ENCODE data around the gene HDLBP. TPM values are rescaled to one million over a fixed set of nuclear protein-coding genes. Genes with fewer than 3 reads are reported as not detected.
A peak's percentile ranks its signal among the peaks of the same experiment; 100 is the strongest.
"Not testable (repeated sequence)": the region's sequence is repeated elsewhere in the genome, so short reads cannot be mapped to it uniquely, and the experiment has no call there.

Gene HDLBP
- total RNA-seq, 2 donors from 2014 or later = 295 to 479 TPM

DNA sequence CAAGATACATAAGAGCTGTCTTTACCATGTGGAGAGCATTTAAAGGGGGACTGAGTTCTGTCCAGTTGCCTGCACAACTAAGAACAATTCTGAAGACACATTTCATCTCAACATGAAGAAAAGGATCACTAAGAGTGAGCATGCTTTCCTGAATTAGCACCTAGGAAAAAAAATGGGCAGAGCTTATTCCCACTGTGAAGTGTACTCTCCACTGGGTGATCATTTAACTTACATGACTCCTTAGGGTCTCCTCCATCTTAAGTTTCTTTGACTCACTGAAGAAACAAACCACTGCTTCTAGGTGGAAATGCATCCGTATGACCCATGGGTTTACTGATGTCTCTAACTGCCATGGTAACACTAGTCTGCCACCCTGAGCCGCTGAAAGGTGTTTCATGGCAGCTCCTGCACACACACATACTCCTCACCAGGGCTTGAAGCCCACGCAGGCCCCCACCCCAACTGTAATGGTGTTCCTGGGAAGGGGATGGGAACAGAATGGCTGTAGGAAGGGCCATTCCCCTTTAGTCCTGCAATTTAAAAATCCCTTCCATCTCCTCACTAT is 27.1 kb downstream of the HDLBP start:
- Mint-ChIP-seq H3K36me3 (no peaks in the 10 kb centered on the region), H3K27ac (no peak overlapping the region), H3K4me3 (no peak overlapping the region), H3K4me1 (ENCODE audit: low read depth in 2 of 2) (peaks cover 39 to 50% of the 10 kb centered on the region in 2 donors), H3K9me3 (no peaks in the 10 kb centered on the region), H3K27me3 (no peaks in the 10 kb centered on the region)
- ATAC-seq (no peak), DNase-seq (ENCODE audit: low spot score) (no peak)

DNA sequence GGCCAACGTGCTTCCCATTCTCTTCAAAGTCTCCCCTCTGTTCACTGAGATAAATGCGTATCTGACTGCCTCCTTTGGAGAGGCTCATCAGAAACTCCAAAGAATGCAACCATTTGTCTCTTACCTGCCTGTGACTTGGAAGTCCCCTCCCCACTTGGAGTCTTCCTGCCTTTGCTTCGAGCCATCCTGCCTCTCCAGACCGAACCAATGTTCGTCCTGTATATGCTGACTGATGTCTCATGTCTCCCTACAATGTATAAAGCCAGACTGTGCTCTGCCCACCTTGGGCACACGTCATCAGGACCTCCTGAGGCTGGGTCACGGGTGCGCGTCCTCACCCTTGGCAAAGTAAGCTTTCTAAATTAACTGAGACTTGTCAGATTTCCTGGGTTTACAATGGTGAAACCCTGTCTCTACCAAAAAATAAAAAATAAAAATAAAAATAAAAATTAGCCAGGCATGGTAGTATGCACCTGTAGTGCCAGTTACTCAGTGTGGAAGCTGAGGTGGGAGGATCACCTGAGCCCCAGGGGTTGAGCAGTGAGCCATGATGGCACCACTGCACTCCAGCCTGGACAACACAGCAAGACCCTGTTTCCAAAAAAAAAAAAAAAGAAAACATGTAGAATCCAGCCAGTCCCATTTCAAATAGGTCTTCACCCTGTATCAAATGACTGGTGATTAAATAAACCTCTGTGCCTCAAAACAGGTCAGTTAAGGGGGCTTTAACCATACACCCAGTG is 29.0 kb downstream of the HDLBP start:
- H3K36me3 Mint-ChIP-seq = no peaks in the 10 kb centered on the region
- DNase-seq (ENCODE audit: low spot score) = no peak
- no peak overlapping the region for H3K27ac Mint-ChIP-seq
- H3K27me3 Mint-ChIP-seq = no peaks in the 10 kb centered on the region
- H3K4me3 Mint-ChIP-seq = no peak overlapping the region
- H3K4me1 Mint-ChIP-seq (ENCODE audit: low read depth in 2 of 2) = peaks cover 41 to 53% of the 10 kb centered on the region in 2 donors
- no peak for ATAC-seq
- H3K9me3 Mint-ChIP-seq = no peaks in the 10 kb centered on the region

- Mint-ChIP-seq H3K4me3 (no peak overlapping the region), H3K9me3 (no peaks in the 10 kb centered on the region), H3K4me1 (ENCODE audit: low read depth in 2 of 2) (peaks cover 33 to 43% of the 10 kb centered on the region in 2 donors), H3K27ac (no peak overlapping the region), H3K27me3 (no peaks in the 10 kb centered on the region), H3K36me3 (no peaks in the 10 kb centered on the region)
- ATAC-seq (no peak), DNase-seq (ENCODE audit: low spot score) (no peak)
Observed at GRCh38 chr2:241285596-241285995, 29.9 kb downstream of the HDLBP start.

- Mint-ChIP-seq H3K4me1 (ENCODE audit: low read depth in 2 of 2) (peaks cover 14 to 17% of the 10 kb centered on the region in 2 donors), H3K27me3 (no peaks in the 10 kb centered on the region), H3K4me3 (no peak overlapping the region), H3K27ac (peak overlapping the region in 1 of 2 donors; percentile 16), H3K36me3 (no peaks in the 10 kb centered on the region), H3K9me3 (no peaks in the 10 kb centered on the region)
- ATAC-seq (no peak), DNase-seq (ENCODE audit: low spot score) (no peak)
Observed at GRCh38 chr2:241282555-241282954, 32.9 kb downstream of the HDLBP start.

- no peak for DNase-seq (ENCODE audit: low spot score)
- ATAC-seq = no peak
- no peak overlapping the region for H3K4me3 Mint-ChIP-seq
- H3K36me3 Mint-ChIP-seq = peaks cover 5% of the 10 kb centered on the region
- peaks cover 3% of the 10 kb centered on the region for H3K9me3 Mint-ChIP-seq
- H3K27me3 Mint-ChIP-seq = no peaks in the 10 kb centered on the region
- H3K4me1 Mint-ChIP-seq (ENCODE audit: low read depth in 2 of 2) = peaks cover 13 to 17% of the 10 kb centered on the region in 2 donors
- no peak overlapping the region for H3K27ac Mint-ChIP-seq
Observed at GRCh38 chr2:241280291-241280690, 35.2 kb downstream of the HDLBP start.

- no peak overlapping the region for H3K27ac Mint-ChIP-seq
- ATAC-seq = no peak
- peaks cover 3% of the 10 kb centered on the region for H3K9me3 Mint-ChIP-seq
- peaks cover 9% of the 10 kb centered on the region for H3K36me3 Mint-ChIP-seq
- H3K27me3 Mint-ChIP-seq = no peaks in the 10 kb centered on the region
- no peak for DNase-seq (ENCODE audit: low spot score)
- peaks cover 15 to 17% of the 10 kb centered on the region in 2 donors for H3K4me1 Mint-ChIP-seq (ENCODE audit: low read depth in 2 of 2)
- H3K4me3 Mint-ChIP-seq = no peak overlapping the region
Observed at GRCh38 chr2:241279828-241280227, 35.6 kb downstream of the HDLBP start.

DNA sequence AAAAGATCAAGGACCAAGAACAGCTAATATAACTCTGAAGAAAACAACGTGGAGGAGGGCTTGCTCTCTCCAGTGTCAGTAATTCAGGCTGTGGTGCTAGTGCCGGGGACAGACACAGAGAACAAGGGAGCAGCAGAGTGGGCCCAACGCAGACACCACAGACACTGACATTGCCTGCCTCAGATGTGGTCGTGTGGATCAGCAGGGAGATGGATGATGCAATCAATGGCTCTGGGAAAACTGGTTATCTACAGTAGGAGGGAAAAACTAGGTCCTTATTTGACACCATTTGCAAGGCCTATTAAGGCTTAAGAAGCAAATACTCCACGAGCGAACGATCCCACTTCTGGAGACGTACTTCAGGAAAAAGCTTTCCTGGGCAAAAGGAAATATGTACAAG is 36.1 kb downstream of the HDLBP start:
- H3K27me3 Mint-ChIP-seq = no peaks in the 10 kb centered on the region
- no peak overlapping the region for H3K27ac Mint-ChIP-seq
- DNase-seq (ENCODE audit: low spot score) (no peak), ATAC-seq (no peak)
- peaks cover 9% of the 10 kb centered on the region for H3K36me3 Mint-ChIP-seq
- H3K9me3 Mint-ChIP-seq = peaks cover 3% of the 10 kb centered on the region
- peaks cover 16 to 19% of the 10 kb centered on the region in 2 donors for H3K4me1 Mint-ChIP-seq (ENCODE audit: low read depth in 2 of 2)
- no peak overlapping the region for H3K4me3 Mint-ChIP-seq

GRCh38 chr2:241278306-241278705 is 37.2 kb downstream of the HDLBP start:
- H3K9me3 Mint-ChIP-seq; DNase-seq (ENCODE audit: low spot score); ATAC-seq; H3K4me3 Mint-ChIP-seq; H3K27me3 Mint-ChIP-seq; H3K36me3 Mint-ChIP-seq; H3K27ac Mint-ChIP-seq: not testable (repeated sequence)
- peaks cover 21 to 29% of the 10 kb centered on the region in 2 donors for H3K4me1 Mint-ChIP-seq (ENCODE audit: low read depth in 2 of 2)

GRCh38 chr2:241275910-241276309 is 39.6 kb downstream of the HDLBP start:
- H3K36me3 Mint-ChIP-seq = peaks cover 9% of the 10 kb centered on the region
- ATAC-seq (no peak), DNase-seq (ENCODE audit: low spot score) (no peak)
- no peak overlapping the region for H3K27ac Mint-ChIP-seq
- H3K27me3 Mint-ChIP-seq = no peaks in the 10 kb centered on the region
- H3K4me1 Mint-ChIP-seq (ENCODE audit: low read depth in 2 of 2) = peaks cover 24 to 32% of the 10 kb centered on the region in 2 donors
- peaks cover 3% of the 10 kb centered on the region for H3K9me3 Mint-ChIP-seq
- no peak overlapping the region for H3K4me3 Mint-ChIP-seq

DNA sequence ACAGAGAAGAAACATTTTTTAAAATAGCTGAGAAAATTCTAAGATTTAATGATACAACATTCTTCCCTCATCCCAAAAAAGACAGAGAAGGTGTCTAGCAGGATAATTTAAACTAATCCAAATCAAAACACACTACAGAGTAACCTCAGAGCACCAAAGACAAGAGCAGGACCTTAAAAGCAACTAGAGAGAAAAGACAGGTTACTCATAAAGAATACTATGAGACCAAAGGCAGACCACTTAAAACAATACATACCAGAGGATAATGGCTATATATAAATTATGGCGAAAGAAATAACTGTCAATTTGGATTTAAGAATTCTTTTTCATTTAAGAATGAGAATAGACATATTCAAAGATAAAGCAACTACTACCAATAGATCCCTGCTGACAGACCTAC is 40.0 kb downstream of the HDLBP start:
- DNase-seq (ENCODE audit: low spot score) (no peak), ATAC-seq (no peak)
- H3K27me3 Mint-ChIP-seq = no peaks in the 10 kb centered on the region
- peaks cover 3% of the 10 kb centered on the region for H3K9me3 Mint-ChIP-seq
- H3K4me3 Mint-ChIP-seq = no peak overlapping the region
- H3K27ac Mint-ChIP-seq = no peak overlapping the region
- H3K36me3 Mint-ChIP-seq = peaks cover 9% of the 10 kb centered on the region
- peaks cover 28 to 36% of the 10 kb centered on the region in 2 donors for H3K4me1 Mint-ChIP-seq (ENCODE audit: low read depth in 2 of 2)

DNA sequence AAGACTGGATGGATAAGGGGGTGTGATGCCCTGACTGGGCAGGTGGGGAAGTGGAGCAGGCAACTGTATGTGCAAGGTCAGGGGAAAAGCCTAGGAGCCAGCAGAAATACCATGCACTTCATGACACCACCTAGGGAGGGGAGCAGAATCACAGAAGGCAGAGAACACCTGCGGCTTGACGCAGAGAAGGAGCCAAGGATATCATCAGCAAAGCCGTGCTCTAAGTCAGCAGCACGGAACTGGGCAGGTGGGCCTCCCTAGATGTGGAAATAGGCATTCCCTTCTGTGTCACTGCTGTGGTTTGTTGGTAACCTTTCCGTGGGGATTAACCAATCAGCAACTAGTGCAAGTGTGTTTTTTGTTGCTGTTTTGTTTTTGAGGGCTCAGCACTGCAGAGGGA is 41.3 kb downstream of the HDLBP start:
- ATAC-seq (no peak), DNase-seq (ENCODE audit: low spot score) (no peak)
- peaks cover 32 to 41% of the 10 kb centered on the region in 2 donors for H3K4me1 Mint-ChIP-seq (ENCODE audit: low read depth in 2 of 2)
- H3K36me3 Mint-ChIP-seq = peaks cover 9% of the 10 kb centered on the region
- H3K27ac Mint-ChIP-seq = no peak overlapping the region
- H3K4me3 Mint-ChIP-seq = no peak overlapping the region
- peaks cover 3% of the 10 kb centered on the region for H3K9me3 Mint-ChIP-seq
- H3K27me3 Mint-ChIP-seq = no peaks in the 10 kb centered on the region

GRCh38 chr2:241273210-241274020 is 42.1 kb downstream of the HDLBP start:
- H3K27me3 Mint-ChIP-seq = no peaks in the 10 kb centered on the region
- DNase-seq (ENCODE audit: low spot score) (no peak), ATAC-seq (no peak)
- peak overlapping the region; percentile 81 for H3K4me3 Mint-ChIP-seq
- H3K27ac Mint-ChIP-seq = peak overlapping the region; percentile 50 to 63
- peaks cover 3% of the 10 kb centered on the region for H3K9me3 Mint-ChIP-seq
- peaks cover 36 to 45% of the 10 kb centered on the region in 2 donors for H3K4me1 Mint-ChIP-seq (ENCODE audit: low read depth in 2 of 2)
- peaks cover 9% of the 10 kb centered on the region for H3K36me3 Mint-ChIP-seq

GRCh38 chr2:241272303-241273209 is 42.9 kb downstream of the HDLBP start:
- ATAC-seq (peak; percentile 90 to 91), DNase-seq (ENCODE audit: low spot score) (peak; percentile 81)
- peaks cover 9% of the 10 kb centered on the region for H3K36me3 Mint-ChIP-seq
- peak overlapping the region; percentile 92 for H3K4me3 Mint-ChIP-seq
- H3K4me1 Mint-ChIP-seq (ENCODE audit: low read depth in 2 of 2) = peaks cover 44 to 52% of the 10 kb centered on the region in 2 donors
- H3K27me3 Mint-ChIP-seq = no peaks in the 10 kb centered on the region
- peak overlapping the region; percentile 50 to 76 for H3K27ac Mint-ChIP-seq
- H3K9me3 Mint-ChIP-seq = peaks cover 3% of the 10 kb centered on the region
